Keratinocyte (primary cell): Measurements from ENCODE around the gene UGCG. TPM values are rescaled to one million over a fixed set of nuclear protein-coding genes. Genes with fewer than 3 reads are reported as not detected.

ENCODE experiments used
- DNase-seq: peaks from one replicate; pipeline ENCODE4 v3.0.0-alpha.2; 2011; ENCODE audit warnings: low read depth, missing footprints, low spot score
- FAIRE-seq: peaks from 2 replicates; lab custom pipeline; 2011; peaks lifted over from hg19 to GRCh38; lab: Jason Lieb, UNC
- H2AFZ ChIP-seq: 2 replicates; pipeline ENCODE4 v1.6.0; 2012; ENCODE audit warnings: low read length, control low read depth, inconsistent platforms; ENCODE audit not compliant: control insufficient read depth
- H3K27ac ChIP-seq: 2 replicates; pipeline ENCODE4 v1.5.1; 2011; ENCODE audit warnings: low read length; ENCODE audit not compliant: control insufficient read depth, insufficient read depth
- H3K27me3 ChIP-seq: 3 replicates; pipeline ENCODE4 v1.6.0; 2011; ENCODE audit warnings: low read length; ENCODE audit not compliant: control insufficient read depth, insufficient read depth; ENCODE audit errors: extremely low read depth
- H3K36me3 ChIP-seq, 2 experiments: 2 replicates in 1 of 2; 3 replicates in 1 of 2; pipeline ENCODE4 v1.5.1; 2011; ENCODE audit warnings: low read length in 2 of 2, mild to moderate bottlenecking in 1 of 2; ENCODE audit not compliant: control insufficient read depth in 2 of 2, insufficient read depth in 2 of 2; ENCODE audit errors: extremely low read depth in 1 of 2
- H3K4me1 ChIP-seq: 3 replicates; pipeline ENCODE4 v1.5.1; 2011; ENCODE audit warnings: low read length; ENCODE audit not compliant: control insufficient read depth, insufficient read depth; ENCODE audit errors: extremely low read depth
- H3K4me2 ChIP-seq: 3 replicates; pipeline ENCODE4 v1.6.0; 2011; ENCODE audit warnings: low read depth, low read length; ENCODE audit not compliant: control insufficient read depth, insufficient read depth; ENCODE audit errors: extremely low read depth
- H3K4me3 ChIP-seq, 3 experiments: fragments of 200-600 bp in 1 of 3; sonication (generic) in 1 of 3; 2 replicates in 2 of 3; 3 replicates in 1 of 3; pipeline ENCODE4 v1.5.1; 2011 to 2016; ENCODE audit warnings: low read length in 3 of 3, mild to moderate bottlenecking in 3 of 3, control low read depth in 2 of 3, inconsistent platforms in 1 of 3, low read depth in 1 of 3, mixed read lengths in 1 of 3, mixed run types in 1 of 3, moderate library complexity in 1 of 3; ENCODE audit not compliant: control insufficient read depth in 2 of 3, insufficient read depth in 2 of 3; ENCODE audit errors: extremely low read depth in 1 of 3
- H3K79me2 ChIP-seq: 2 replicates; pipeline ENCODE4 v1.6.0; 2012; ENCODE audit warnings: low read length; ENCODE audit not compliant: control insufficient read depth, insufficient read depth
- H3K9ac ChIP-seq: 3 replicates; pipeline ENCODE4 v1.6.0; 2011; ENCODE audit warnings: low read length; ENCODE audit not compliant: control insufficient read depth, insufficient read depth; ENCODE audit errors: extremely low read depth
- H3K9me1 ChIP-seq: 3 replicates; pipeline ENCODE4 v1.6.0; 2011; ENCODE audit warnings: low read length; ENCODE audit not compliant: control insufficient read depth, insufficient read depth; ENCODE audit errors: extremely low read depth
- H3K9me3 ChIP-seq: 2 replicates; pipeline ENCODE4 v1.5.1; 2012; ENCODE audit warnings: low read depth, low read length; ENCODE audit not compliant: control insufficient read depth
- H4K20me1 ChIP-seq: 3 replicates; pipeline ENCODE4 v1.6.0; 2011; ENCODE audit warnings: low read length; ENCODE audit not compliant: control insufficient read depth, insufficient read depth; ENCODE audit errors: extremely low read depth
- EZH2 ChIP-seq: IDR thresholded peaks from one replicate; pipeline ENCODE4 v1.6.1; 2012; ENCODE audit warnings: inconsistent platforms, mild to moderate bottlenecking, low read length, moderate library complexity
- dilution Hi-C: fragments of 300-500 bp; cut with MboI; formaldehyde crosslinking; loops from one replicate; pipeline ENCODE4 v1.7.0; 2020; ENCODE audit warnings: low sequenced_read_pairs; ENCODE audit not compliant: extremely low pct_ligation_motif_present
- polyA plus RNA-seq, 5 experiments: library from polyadenylated mRNA; depleted of rRNA in 3 of 5; stranded (reverse) in 3 of 5; stranded (forward) in 1 of 5; unstranded in 1 of 5; fragments of >200 nt; gene quantifications; 1 replicate in 1 of 5; 2 replicates in 3 of 5; 3 replicates in 1 of 5; pipeline versions ENCODE4 v1.2.1 to v1.2.3, GENCODE V29; 2011 to 2012; ENCODE audit warnings: missing spikeins in 2 of 5, low read depth in 1 of 5, low replicate concordance in 1 of 5
- TF ChIP-seq, protein P1 (sequence below), 3 experiments: IDR thresholded peaks in 1 of 3; conservative IDR thresholded peaks in 1 of 3; optimal IDR thresholded peaks in 1 of 3; 2 replicates in 2 of 3; 3 replicates in 1 of 3; pipeline versions ENCODE3 to v1.5.1; 2011; ENCODE audit warnings: low read length in 3 of 3, mild to moderate bottlenecking in 3 of 3, moderate library complexity in 2 of 3, control low read depth in 1 of 3, inconsistent platforms in 1 of 3; ENCODE audit not compliant: insufficient read depth in 2 of 3; ENCODE audit errors: extremely low read depth in 1 of 3

The UGCG gene
- polyA plus RNA-seq, 1 donor (not counting 4 experiments of a cell fraction or from before 2014, with no cell fraction given): 49.8 TPM

DNA sequence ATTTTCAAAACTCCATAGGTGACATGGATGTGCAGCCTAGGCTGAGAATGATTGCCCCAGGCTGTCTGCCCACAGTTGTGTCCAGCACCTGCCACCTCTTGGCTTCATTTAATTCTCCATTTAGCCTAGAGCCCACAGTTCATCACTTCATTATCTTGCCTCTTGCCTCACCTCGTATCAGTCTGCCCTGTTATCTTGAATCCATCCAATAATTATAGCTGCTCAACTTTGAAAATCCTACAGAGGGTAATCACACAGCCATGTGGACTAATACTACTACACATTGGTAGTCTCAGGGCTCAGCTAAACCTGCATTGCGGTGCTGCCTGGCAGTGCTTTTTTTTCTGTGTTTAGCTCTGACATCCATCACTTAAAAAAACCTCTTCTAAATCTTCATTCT, 7.4 kb downstream of the UGCG start:
- no peak for DNase-seq
- dilution Hi-C loops: no loop called here
- FAIRE-seq: no peak
- Histone ChIP-seq H3K9me3 (no peaks in the 10 kb centered on the region), H3K36me3 (peaks cover 0 to 4% of the 10 kb centered on the region in 2 experiments), H3K27ac (no peak overlapping the region), H3K9me1 (peaks cover 5% of the 10 kb centered on the region), H3K9ac (no peak overlapping the region), H3K4me1 (peaks cover 40% of the 10 kb centered on the region), H2AFZ (no peak overlapping the region), H3K27me3 (no peaks in the 10 kb centered on the region), H4K20me1 (peaks cover 25% of the 10 kb centered on the region), H3K4me3 (no peak overlapping the region), H3K4me2 (no peak overlapping the region), H3K79me2 (peaks cover 99% of the 10 kb centered on the region)
- no peak for TF ChIP-seq EZH2
- TF ChIP-seq, protein P1, sequence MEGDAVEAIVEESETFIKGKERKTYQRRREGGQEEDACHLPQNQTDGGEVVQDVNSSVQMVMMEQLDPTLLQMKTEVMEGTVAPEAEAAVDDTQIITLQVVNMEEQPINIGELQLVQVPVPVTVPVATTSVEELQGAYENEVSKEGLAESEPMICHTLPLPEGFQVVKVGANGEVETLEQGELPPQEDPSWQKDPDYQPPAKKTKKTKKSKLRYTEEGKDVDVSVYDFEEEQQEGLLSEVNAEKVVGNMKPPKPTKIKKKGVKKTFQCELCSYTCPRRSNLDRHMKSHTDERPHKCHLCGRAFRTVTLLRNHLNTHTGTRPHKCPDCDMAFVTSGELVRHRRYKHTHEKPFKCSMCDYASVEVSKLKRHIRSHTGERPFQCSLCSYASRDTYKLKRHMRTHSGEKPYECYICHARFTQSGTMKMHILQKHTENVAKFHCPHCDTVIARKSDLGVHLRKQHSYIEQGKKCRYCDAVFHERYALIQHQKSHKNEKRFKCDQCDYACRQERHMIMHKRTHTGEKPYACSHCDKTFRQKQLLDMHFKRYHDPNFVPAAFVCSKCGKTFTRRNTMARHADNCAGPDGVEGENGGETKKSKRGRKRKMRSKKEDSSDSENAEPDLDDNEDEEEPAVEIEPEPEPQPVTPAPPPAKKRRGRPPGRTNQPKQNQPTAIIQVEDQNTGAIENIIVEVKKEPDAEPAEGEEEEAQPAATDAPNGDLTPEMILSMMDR (optimal IDR thresholded peaks at IDR 0.05 in 1 of 3, IDR thresholded peaks at IDR 0.05 in 1 of 3, conservative IDR thresholded peaks at IDR 0.05 in 1 of 3; ENCODE audit: extremely low read depth in 1 of 3, insufficient read depth in 2 of 3, low read length in 3 of 3): no peak

GRCh38 chr9:111904891-111905291, 8.3 kb downstream of the UGCG start:
- dilution Hi-C loops: no loop called here

More at GRCh38 chr9:111904891-111905291, 8.3 kb downstream of the UGCG start:
- Histone ChIP-seq H3K4me1 (peaks cover 41% of the 10 kb centered on the region), H3K4me3 (no peak overlapping the region), H3K9ac (no peak overlapping the region), H3K4me2 (no peak overlapping the region), H3K27ac (no peak overlapping the region), H3K27me3 (no peaks in the 10 kb centered on the region), H3K36me3 (peaks cover 3 to 4% of the 10 kb centered on the region in 2 experiments), H4K20me1 (peaks cover 30% of the 10 kb centered on the region), H3K9me3 (no peaks in the 10 kb centered on the region), H2AFZ (no peak overlapping the region), H3K9me1 (peaks cover 5% of the 10 kb centered on the region), H3K79me2 (peaks cover 99% of the 10 kb centered on the region)
- FAIRE-seq (no peak), DNase-seq (no peak)
- no peak for TF ChIP-seq EZH2
- TF ChIP-seq, protein P1 (optimal IDR thresholded peaks at IDR 0.05 in 1 of 3, IDR thresholded peaks at IDR 0.05 in 1 of 3, conservative IDR thresholded peaks at IDR 0.05 in 1 of 3; ENCODE audit: extremely low read depth in 1 of 3, insufficient read depth in 2 of 3, low read length in 3 of 3): no peak
